Kasumi-1 (cell line): ENCODE data around the gene UBE2D2.
A peak's percentile ranks its signal among the peaks of the same experiment; 100 is the strongest.
"Not testable (repeated sequence)": the region's sequence is repeated elsewhere in the genome, so short reads cannot be mapped to it uniquely, and the experiment has no call there.

ENCODE experiments used
- DNase-seq, 2 experiments: peaks; one replicate each; lab custom pipeline; 2025; lab: John Stamatoyannopoulos, UW

UBE2D2 gene

DNA sequence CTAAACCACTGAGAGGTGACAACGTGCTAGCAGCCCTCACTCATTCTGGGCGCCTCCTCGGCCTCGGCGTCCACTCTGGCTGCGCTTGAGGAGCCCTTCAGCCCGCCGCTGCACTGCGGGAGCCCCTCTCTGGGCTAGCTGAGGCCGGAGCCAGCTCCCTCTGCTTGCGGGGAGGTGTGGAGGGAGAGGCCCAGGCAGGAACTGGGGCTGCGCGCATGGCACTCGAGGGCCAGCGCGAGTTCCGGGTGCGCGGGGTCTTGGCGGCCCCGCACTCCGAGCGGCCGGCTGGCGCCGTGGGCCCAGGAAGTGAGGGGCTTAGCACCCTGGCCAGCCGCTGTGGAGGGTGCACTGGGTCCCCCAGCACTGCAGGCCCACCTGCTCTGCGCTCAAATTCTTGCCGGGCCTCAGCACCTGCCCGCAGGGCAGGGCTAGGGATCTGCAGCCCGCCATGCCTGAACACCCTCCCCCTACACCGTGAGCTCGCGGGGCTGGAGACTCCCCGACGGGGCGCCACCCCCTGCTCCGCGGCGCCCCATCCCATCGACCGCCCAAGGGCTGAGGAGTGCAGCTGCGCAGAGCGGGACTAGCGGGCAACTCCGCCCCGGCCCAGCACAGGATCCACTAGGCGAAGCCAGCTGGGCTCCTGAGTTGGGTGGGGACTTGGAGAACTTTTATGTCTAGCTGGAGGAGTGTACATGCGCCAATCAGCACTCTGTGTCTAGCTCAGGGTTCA, 11.8 kb upstream of the UBE2D2 start:
- DNase-seq: no peak

DNA sequence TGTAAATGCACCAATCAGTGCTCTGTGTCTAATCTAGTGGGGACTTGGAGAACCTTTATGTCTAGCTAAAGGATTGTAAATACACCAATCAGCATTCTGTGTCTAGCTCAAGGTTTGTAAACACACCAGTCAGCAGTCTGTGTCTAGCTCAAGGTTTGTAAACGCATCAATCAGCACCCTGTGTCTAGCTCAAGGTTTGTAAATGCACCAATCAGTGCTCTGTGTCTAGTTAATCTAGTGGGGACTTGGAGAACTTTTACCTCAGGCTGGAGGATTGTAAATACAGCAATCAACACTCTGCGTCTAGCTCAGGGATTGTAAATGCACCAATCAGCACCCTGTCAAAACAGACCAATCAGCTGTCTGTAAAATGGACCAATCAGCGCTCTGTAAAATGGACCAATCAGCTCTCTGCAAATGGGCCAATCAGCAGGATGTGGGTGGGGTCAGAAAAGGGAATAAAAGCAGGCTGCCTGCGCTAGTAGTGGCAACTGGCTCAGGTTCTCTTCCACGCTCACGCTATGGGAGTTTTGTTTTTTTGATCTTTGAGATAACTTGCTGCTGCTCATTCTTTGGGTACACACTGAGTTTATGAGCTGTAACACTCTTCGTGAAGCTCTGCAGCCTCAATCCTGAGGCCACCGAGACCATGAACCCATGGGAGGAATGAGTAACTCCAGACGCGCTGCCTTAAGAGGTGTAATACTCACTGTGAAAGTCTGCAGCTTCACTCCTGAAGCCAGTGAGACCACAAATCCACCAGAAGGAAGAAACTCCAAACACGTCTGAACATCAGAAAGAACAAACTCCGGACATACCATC, 10.9 kb upstream of the UBE2D2 start:
- not testable (repeated sequence) for DNase-seq

DNA sequence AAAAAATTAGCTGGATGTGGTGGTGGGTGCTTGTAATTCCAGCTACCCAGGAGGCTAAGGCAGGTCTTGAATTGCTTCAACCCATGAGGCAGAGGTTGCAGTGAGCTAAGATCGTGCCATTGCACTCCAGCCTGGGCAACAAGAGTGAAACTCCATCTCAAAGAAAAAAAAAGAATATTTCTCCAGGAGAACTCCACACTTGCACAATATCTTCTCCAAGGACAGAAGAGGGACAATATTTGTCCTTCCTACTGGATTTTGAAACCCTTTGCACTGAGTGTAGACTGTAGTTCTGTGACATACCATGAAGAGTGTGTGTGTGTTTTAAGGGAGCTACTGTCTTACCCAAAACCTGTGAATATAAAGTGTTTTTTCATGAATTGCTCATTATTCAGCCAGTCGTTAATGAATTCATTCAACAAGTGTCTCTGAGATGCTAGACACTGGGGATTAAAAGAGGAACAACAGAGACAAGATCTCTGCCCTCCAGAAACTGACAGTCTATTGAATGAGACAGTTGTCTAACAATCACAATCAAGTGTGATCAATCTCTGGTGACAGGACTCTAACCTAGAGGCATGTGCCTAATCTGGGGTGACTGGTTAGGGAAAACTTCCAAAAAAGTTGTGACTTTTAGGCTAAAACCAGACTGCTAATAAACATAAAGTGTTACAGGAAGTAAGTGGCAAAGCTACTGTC, 9.8 kb upstream of the UBE2D2 start:
- DNase-seq: peak in 1 of 2 experiments; percentile 16

DNA sequence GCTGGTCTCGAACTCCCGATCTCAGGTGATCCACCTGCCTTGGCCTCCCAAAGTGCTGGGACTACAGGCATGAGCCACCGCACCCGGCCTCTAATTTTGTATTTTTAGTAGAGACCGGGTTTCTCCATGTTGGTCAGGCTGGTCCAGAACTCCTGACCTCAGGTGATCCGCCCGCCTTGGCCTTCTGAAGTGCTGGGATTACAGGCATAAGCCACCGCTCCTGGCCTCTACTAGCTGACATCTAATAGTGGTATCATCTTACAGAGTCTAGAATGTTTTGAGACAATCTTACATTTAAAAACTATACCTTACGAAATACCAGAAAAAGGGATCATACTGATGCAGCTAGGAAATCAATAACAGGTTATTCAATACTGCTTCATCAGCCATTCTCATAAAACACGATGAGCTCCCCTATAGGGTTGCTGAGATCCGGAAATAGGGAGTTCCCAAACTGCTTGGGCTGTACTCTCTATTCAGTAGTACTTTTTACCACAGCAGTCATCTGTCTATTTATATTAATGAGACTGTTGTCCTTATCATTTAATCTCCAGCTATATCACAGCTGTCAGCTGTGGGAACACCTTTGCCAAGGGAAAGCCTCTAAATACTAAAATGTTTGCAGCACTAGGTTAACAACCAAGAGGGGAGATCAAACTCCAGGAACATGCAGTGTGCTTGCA, 8.1 kb upstream of the UBE2D2 start:
- DNase-seq: no peak

DNA sequence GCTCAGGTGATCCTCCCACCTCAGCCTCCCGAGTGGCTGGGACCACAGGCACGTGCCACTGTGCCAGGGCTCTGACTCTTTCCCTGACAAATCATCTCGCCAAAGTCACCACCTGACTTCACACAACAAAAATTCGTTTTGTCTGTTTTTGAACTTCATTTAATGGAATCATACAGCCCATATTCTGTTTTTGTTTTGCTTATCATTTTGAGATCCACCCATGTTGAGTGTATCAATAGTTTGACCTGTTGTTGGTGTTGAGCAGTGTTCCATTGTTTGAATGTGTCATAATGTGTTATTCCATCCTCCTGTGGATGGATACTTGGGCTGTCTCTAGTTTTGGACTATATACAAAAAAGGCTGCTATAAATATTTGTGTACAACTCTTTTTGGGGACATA, 6.9 kb upstream of the UBE2D2 start:
- DNase-seq: no peak

DNA sequence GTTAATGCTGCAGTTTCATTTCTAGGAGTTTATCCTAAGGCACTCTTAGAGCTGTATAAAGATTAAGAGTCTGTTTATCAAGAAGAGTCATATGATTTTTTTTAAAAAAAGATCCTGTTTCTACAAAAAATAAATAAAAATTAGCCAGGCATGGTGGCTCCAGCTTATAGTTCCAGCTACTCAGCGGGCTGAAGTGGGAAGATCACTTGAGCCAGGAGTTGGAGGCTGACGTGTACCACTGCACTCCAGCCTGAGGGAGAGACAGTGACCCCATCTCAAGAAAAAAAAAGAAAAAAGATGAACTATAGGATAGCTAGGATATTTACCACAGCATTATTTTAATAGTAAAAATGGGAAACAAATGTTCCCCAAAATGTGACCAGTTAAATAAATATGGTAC, 3.3 kb upstream of the UBE2D2 start:
- no peak for DNase-seq

DNA sequence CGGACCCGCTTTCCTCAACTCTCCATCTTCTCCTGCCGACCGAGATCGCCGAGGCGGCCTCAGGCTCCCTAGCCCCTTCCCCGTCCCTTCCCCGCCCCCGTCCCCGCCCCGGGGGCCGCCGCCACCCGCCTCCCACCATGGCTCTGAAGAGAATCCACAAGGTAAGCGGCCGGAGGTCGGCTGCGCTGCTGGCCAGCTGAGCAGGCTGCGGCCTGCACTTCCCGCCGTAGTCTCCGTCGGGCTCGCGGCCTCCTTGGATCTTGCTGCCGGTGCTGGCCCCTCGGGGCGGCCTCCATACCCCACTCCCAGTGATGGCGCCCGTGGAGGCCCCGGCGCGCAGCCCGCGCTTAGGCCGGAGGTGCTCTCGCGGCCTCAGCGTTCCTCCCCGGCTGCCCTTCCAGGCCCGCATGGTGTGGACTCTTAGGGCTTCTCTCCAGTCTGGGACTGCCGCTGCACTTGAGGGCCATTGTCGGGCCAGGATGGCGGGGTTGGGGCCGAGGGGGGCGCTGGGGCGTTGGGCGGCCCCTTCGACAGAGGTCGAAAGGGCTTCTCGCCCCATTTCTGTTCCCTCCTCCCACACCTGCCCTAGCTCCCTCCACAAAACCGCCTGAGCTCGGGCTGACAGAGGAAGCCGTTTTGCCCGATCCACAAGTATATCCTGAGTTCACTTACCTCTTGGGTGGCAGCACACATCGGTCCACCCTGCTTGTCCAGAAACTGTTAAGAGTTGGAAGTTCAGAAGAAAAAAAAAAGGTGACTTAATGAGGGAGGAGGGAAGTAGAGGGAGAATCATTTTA, 714 bp downstream of the UBE2D2 start:
- peak in 1 of 2 experiments; percentile 47 for DNase-seq

DNA sequence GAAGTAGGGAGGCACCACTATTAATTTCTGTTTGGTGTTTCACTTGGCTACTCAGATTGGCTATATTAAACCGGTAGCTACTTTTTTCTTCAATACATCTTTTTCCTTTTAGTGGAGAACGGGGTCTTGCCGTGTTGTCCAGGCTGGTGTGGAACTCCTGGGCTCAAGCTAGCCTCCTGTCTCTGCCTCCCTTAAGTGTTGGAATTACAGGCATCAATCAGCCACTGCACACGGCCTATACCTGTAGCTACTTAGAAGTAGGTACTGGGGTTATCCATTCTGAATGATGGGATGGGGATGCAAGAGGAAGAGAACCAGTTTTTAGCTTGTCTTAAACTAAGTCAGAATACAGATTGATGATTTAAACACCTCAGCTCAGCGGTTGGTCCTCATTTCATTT, 1.7 kb downstream of the UBE2D2 start:
- no peak for DNase-seq

DNA sequence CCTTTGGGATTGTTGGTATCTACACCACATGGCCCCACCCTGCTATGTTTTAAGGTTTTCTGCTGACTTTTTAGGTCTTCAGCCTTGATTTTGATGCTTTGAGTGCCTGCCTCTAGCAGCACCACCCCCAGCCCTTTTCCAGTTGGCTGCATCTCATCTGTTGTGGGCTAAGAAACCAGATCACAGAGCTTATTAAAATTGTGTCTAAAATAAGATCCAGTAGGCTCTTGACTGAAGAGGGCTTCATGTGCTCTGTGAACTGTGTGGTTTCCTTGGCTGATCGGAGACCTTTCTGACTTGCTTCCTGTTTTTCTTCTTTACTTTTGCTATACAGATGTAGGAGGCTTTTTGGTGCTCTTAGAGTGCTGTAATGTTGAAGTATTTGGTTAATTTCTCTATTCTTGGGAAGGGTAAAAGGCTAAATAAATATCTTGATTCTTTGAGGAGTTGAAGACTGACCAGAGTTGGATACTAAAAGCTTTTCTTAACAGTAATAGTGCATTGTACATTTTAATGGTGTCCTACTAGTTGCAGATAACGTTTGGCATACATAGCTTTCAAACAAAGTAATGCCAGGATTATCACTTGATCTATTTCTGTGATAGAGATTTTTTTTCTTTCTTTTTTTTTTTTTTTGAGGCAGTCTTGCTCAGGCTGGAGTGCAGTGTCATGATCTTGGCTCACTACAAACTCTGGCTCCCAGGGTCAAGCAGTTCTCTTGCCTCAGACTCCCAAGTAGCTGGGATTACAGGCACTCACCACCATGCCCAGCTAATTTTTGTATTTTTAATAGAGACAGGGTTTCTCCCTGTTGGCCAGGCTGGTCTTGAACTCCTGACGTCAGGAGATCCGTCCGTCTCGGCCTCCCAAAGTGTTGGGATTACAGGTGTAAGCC, 4.5 kb downstream of the UBE2D2 start:
- peak; percentile 95 for DNase-seq

DNA sequence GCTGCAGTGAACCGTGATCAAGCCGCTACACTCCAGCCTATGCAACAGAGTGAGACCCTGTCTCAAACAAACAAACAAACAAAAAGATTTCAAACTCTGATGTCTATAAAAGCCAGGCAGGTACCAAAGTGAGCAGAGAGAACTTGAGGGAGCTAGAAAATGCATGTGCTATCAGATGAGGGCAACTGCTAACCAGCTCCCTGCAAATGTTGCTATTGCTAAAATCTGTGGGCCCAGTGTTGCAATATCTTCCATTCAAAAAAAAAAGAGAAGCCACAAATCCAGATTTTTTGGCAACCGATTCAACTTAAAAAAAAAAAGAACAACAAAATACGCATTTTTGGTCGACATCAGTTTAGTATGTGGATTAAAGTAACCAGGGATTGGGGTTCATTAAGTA, 5.5 kb downstream of the UBE2D2 start:
- DNase-seq: peak; percentile 23 to 44

DNA sequence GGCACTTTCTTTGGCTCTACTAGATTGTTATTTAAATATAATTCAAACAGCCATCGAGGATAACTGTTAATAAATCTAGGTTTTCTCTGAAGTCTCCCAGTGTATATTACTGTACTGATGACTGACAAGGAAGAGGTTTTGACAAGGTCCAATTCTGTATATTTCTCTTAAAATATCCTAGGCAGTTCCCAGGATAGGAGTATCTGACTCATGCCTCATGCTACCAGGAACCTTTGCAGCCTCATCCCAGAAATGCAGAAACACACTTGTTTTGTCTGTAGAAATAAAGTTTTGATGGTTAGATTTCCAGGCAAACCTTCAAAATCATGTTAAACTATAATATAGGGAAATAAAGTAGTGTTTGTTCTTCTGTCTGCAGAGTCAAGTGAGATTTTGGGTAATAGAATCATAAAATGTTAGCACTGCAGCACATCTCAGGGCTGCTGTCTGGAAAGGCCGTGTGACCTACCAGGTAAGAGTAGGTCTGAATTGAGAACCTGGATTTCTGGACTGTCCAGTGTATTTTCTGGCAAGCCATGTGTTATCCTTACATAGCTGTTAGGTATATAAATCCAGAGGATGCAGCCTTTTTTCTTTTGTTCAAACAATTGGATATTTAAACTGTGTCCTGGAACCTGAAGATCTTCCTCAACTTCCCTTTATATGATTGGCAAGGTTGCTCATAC, 8.3 kb downstream of the UBE2D2 start:
- no peak for DNase-seq

DNA sequence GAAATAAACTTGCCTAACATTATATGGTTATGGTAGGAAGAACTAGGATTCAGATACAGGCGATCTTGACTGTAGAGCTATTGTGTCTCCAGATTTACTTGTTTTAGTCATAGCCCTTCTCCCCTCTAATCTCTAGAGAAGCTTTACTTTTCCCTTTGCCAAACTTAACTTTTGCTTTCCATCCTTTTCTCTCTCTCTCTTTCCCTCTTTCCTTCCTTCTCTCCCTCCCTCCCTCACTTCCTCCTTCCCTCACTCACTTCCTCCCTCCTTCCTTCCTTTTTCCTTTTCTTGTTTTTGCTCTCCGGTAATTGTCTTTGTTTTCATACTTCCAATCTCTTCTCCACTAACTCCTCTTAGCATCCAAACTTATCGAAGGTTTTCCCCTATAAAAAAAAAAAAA, 10.4 kb downstream of the UBE2D2 start:
- no peak for DNase-seq

DNA sequence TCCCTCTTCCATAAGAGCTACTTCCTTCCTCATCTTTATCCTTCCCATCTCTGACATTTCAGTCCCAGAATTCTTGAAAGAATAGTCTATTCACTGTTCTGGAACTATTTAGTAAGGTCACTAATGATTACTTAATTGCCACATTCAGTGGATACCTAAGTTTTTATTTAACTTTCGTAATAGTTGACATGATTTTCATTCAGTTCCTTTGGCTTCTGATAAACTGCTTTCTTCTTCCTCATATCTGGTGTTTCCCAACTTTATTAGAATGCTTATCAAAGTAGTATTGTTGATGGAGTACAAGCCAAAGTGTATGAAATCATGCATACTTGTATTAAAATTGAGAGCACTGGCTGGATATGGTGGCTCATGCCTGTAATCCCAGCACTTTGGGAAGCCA, 10.8 kb downstream of the UBE2D2 start:
- DNase-seq: no peak

DNA sequence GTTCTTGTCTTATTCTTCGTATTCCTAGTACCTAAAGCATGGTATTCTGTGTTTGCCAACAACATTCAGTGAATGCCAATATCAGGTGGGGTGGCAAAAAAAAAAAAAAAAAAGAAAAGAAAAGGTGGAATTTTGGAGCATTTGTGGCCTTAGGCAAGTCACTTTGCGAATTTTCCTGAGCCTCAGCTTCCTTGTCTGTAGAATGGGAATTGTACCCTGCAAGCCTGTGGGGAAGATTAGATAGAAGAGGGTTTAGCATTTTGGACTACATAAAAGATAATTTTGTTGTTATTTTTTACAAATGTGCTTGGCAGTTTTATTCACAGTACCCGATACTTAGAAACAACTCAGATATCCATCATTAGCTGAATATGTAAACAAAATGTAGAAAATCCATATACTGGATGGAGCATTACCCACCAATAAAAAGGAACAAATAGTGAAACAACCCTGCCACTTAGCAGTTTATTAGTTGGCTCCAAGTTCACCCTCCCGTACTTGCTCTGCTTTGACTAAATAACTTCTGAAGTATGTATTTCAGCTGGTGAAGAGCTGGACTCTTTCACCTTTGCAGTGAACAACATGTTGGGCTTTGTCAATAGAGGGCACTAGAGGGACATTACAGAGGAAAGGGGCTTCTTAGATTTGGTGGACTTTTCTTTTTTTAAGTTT, 13.6 kb downstream of the UBE2D2 start:
- DNase-seq: peak; percentile 41 to 61

DNA sequence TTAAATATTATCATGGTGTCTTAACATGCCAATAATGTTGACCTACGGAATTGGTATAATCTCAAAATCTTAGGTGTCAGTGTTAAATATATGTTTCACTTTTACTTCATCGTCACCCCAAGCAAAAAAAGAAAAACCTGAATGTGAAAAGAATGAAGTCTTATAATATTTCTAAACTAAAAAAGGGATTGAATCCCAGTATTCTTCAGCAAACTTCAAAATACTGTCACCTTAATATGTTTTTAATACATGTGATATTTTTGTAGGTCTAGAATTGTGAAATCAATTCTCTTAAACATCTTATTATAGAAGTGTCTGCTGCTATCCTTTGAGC, 14.1 kb downstream of the UBE2D2 start:
- no peak for DNase-seq

DNA sequence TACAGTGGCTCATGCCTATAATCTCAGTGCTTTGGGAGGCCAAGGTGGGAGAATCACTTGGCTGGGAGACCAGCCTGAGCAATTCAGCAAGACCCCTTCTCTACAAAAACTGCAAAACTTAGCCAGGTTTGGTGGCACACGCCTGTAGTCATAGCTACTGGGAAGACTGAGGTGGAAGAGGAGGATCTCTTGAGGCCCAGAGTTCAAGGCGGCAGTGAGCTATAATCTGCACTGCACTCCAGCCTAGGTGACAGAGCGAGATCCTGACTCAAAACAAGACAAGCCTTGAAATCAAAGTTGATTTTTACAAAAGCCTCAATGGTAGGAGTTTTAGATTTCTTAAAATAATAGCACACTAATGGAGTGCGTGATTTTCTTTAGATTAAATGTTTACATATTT, 14.6 kb downstream of the UBE2D2 start:
- DNase-seq: no peak

DNA sequence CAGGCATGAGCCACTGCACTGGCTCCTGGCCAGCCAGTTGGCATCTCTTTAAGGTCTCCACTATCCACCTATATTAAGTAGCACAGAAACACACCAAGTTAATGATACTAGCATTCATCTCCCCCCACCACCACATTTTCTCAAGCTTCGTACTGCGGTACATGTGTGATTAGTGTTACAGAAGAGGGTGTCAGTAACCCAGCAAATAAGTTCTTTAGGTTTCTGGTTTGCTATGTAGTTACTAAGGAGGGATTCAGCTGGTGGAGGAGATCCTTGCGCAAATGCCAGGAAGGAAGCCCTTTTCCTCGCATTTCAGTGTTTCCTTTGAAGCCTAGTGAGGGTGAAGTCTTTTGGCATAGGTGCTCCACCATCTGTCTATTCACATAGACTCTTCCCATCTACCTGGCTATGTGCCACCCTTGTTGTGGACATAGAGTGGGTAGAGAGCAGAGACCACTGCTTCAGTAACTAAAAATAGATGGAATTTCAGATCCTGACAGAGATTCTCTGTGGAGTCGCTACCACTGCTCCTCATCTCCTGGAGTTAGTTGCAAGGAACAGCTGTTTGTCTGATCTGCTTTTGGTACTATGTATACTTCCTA, 16.7 kb downstream of the UBE2D2 start:
- no peak for DNase-seq

DNA sequence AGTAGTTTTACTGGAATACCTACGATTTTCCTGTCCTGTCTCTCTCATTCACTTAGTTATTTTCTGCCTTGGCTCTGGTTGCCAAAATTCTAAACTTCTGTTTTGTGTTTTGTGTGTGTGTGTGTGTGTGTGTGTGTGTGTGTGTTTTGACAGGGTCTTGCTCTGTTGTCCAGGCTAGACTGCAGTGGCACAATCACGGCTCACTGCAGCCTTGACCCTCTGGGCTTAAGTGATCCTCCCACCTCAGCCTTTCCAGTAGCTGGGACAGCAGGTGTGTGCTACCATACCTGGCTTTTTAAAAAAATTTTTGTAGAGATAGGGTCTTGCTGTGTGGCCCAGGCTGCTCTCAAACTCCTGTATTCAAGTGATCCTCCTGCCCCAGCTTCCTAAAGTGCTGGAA, 17.2 kb downstream of the UBE2D2 start:
- no peak for DNase-seq

DNA sequence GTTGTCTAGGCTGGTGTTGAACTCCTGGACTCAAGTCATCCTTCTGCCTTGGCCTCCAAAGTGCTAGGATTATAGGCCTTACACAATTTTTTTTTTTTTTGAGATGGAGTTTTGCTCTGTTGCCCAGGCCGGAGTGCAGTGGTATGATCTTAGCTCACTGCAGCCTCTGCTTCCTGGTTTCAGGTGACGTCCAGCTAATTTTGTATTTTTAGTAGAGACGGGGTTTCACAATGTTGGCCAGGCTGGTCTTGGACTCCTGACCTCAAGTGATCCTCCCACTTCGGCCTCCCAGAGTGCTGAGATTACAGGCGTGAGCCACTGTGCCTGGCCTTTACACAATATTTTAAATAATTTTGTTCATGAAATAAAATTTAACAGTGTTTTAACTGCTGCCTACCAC, 21.0 kb downstream of the UBE2D2 start:
- DNase-seq: not testable (repeated sequence)
